RWPE1 (cell line): ENCODE measurements around the gene RGCC.

Experiments used
- CTCF ChIA-PET: fragments of 350-600 bp; sonication (Branson Sonifier 250); formaldehyde crosslinking; extraction: SDS; loops from one replicate; lab custom pipeline; 2021; lab: Yijun Ruan, JAX
- POLR2A ChIA-PET: fragments of 400-600 bp; formaldehyde crosslinking; extraction: SDS; loops from one replicate; lab custom pipeline; 2020; ENCODE audit warnings: antibody characterized with exemption; ENCODE audit not compliant: low non-redundant PET; lab: Yijun Ruan, JAX
- DNase-seq: peaks from one replicate; pipeline ENCODE4 v3.0.0; 2012; ENCODE audit warnings: low spot score
- H3K27ac ChIP-seq: fragments of 450-650 bp; 2 replicates; pipeline ENCODE4 v1.5.1; 2017
- CTCF ChIP-seq: fragments of 450-650 bp; conservative IDR thresholded peaks from 2 replicates; pipeline ENCODE4 v1.5.1; 2017; ENCODE audit warnings: low read depth, mild to moderate bottlenecking

Gene RGCC

GRCh38 chr13:41465241-41465847 lies 8.0 kb downstream of the RGCC start:
- ChIA-PET CTCF (interaction anchor here (0.6 kb wide), 1 partner anchor 129 kb away, joined by 3 read pairs; no protein-coding TSS in a partner anchor), POLR2A (no interaction called here)
- DNase-seq = peak; percentile 23
- H3K27ac ChIP-seq = no peak overlapping the region
- TF ChIP-seq CTCF = no peak

GRCh38 chr13:41465898-41466320 lies 8.6 kb downstream of the RGCC start:
- TF ChIP-seq CTCF = no peak
- ChIA-PET CTCF (no interaction called here), POLR2A (no interaction called here)
- no peak for DNase-seq
- no peak overlapping the region for H3K27ac ChIP-seq

GRCh38 chr13:41467425-41467945 lies 10.1 kb downstream of the RGCC start:
- DNase-seq = no peak
- H3K27ac ChIP-seq = no peak overlapping the region
- no peak for TF ChIP-seq CTCF
- ChIA-PET POLR2A (no interaction called here), CTCF (no interaction called here)

- no peak overlapping the region for H3K27ac ChIP-seq
- no peak for TF ChIP-seq CTCF
- POLR2A ChIA-PET = no interaction called here
- CTCF ChIA-PET = interaction anchor here (0.6 kb wide), 1 partner anchor 9 kb away, joined by 3 read pairs; no protein-coding TSS in a partner anchor
- DNase-seq = no peak
Measured at GRCh38 chr13:41468631-41469030, 11.3 kb downstream of the RGCC start.

GRCh38 chr13:41470196-41470595 lies 12.8 kb downstream of the RGCC start:
- TF ChIP-seq CTCF = no peak
- DNase-seq = no peak
- ChIA-PET CTCF (interaction anchor here (1.6 kb wide), 1 partner anchor 11 kb away, joined by 7 read pairs; no protein-coding TSS in a partner anchor), POLR2A (no interaction called here)
- no peak overlapping the region for H3K27ac ChIP-seq

GRCh38 chr13:41471785-41472184 lies 14.4 kb downstream of the RGCC start:
- POLR2A ChIA-PET = interaction anchor here (0.6 kb wide), 1 partner anchor 550 kb away, joined by 3 read pairs; no protein-coding TSS in a partner anchor
- TF ChIP-seq CTCF = no peak
- DNase-seq = no peak
- CTCF ChIA-PET = interaction anchor here (0.7 to 1.6 kb wide), 2 partner anchors 12 to 855 kb away, joined by 3 to 7 read pairs; no protein-coding TSS in a partner anchor
- H3K27ac ChIP-seq = no peak overlapping the region
